Measurements from ENCODE around the gene RNF182.

Gene RNF182

DNA sequence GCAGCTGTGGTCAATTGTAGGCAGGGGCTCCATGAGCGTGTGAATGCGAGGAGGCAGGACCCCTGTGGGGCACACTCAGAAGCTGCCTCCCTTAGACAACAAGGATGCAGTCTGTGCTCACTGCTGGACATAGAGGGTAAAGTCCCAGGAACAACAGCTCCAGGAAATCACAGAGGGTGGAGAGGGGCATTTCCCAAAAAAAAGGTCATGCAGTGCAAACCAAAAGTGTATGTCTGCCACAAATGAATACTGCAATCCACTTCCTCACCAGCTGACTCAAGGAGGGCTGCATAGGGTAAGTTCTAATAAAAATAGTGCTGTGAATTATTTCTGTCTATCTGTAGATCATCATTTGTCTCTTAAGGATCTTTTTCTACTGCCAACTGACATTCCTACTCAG lies 95.8 kb downstream of the RNF182 start:
- TF ChIP-seq FOXP2 (optimal IDR thresholded peaks at IDR 0.05; ENCODE audit: control extremely low read depth, extremely low read length, insufficient read depth), result no peak
- no peak for TF ChIP-seq EZH2 (IDR thresholded peaks at IDR 0.05)
- no peak for TF ChIP-seq POLR2AphosphoS5 (IDR thresholded peaks at IDR 0.05; ENCODE audit: borderline replicate concordance, low read depth, low read length)
- Histone ChIP-seq H3K9ac (ENCODE audit: insufficient read length) (no peak overlapping the region), H3K36me3 (ENCODE audit: insufficient read depth, low read length) (no peaks in the 10 kb centered on the region), H3K4me3 (no peak overlapping the region), H3K9me3 (ENCODE audit: low read depth, low read length) (no peaks in the 10 kb centered on the region), H3K27ac (no peak overlapping the region)
- DNase-seq (ENCODE audit: low read depth, low spot score), result no peak

DNA sequence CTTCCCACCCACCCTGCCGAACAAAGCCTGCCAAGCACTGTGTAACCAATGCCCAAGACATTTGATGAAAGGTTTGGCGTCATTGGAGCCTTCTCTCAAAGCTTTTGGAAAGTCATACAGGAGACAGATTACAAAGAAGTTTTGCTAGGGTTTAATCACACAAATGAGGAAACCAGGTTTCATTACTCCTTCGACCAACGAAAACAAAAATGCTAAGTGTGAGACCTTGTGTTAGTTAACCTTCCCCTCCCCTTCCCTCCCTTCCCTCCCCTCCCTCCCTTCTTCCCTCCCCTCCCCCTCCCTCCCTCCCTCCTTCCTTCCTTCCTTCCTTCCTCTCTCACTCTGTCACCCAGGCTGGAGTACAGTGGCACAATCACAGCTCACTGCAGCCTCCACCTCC lies 96.7 kb downstream of the RNF182 start:
- Histone ChIP-seq H3K9ac (ENCODE audit: insufficient read length) (no peak overlapping the region), H3K36me3 (ENCODE audit: insufficient read depth, low read length) (no peaks in the 10 kb centered on the region), H3K9me3 (ENCODE audit: low read depth, low read length) (no peaks in the 10 kb centered on the region), H3K4me3 (no peak overlapping the region), H3K27ac (no peak overlapping the region)
- TF ChIP-seq POLR2AphosphoS5 (IDR thresholded peaks at IDR 0.05; ENCODE audit: borderline replicate concordance, low read depth, low read length) (no peak), FOXP2 (optimal IDR thresholded peaks at IDR 0.05; ENCODE audit: control extremely low read depth, extremely low read length, insufficient read depth) (no peak), EZH2 (IDR thresholded peaks at IDR 0.05) (no peak)
- no peak for DNase-seq (ENCODE audit: low read depth, low spot score)

DNA sequence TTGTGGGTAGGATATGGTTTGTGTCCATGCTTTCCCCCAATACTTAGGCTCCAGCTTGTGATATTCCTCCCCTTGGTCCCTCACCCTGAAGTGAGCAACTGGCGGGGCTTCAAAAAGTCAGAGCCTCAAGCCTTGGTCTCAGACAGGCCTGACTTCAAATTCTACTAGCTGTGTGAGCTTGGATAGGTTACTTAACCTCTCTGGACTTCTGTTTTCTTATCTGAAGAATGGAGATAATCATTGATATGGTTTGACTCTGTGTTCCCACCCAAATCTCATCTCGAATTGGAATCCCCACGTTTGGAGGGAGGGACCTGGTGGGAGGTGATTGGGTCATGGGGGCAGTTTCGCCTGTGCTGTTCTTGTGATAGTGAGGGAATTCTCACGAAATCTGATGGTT lies 97.9 kb downstream of the RNF182 start:
- TF ChIP-seq EZH2 (IDR thresholded peaks at IDR 0.05) (no peak), POLR2AphosphoS5 (IDR thresholded peaks at IDR 0.05; ENCODE audit: borderline replicate concordance, low read depth, low read length) (no peak)
- DNase-seq (ENCODE audit: low read depth, low spot score), result no peak
- H3K9ac ChIP-seq (ENCODE audit: insufficient read length), result no peak overlapping the region
- no peak overlapping the region for H3K4me3 ChIP-seq
- H3K36me3 ChIP-seq (ENCODE audit: insufficient read depth, low read length), result no peaks in the 10 kb centered on the region
- no peak overlapping the region for H3K27ac ChIP-seq
- H3K9me3 ChIP-seq (ENCODE audit: low read depth, low read length), result no peaks in the 10 kb centered on the region

DNA sequence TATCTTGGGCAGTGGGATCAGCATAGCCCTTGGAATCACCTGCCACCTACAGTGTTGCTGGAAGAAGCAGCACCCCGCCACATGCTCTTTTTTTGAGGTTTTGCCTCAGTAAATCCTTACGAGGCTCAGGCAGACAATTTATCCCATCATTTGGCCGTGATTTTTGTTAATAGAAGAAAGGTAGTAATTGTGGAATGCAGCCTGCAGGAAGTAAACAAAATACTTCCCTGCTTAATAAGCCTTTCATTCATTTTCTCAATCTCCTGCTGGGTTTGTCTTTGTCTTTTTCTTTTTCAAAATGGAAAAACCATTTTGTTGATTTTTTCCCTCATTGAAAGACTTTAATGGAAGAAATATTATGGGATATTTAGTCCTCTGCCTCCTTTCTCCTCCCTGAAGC lies 99.1 kb downstream of the RNF182 start:
- no peaks in the 10 kb centered on the region for H3K9me3 ChIP-seq (ENCODE audit: low read depth, low read length)
- H3K27ac ChIP-seq, result no peak overlapping the region
- H3K36me3 ChIP-seq (ENCODE audit: insufficient read depth, low read length), result no peaks in the 10 kb centered on the region
- no peak for DNase-seq (ENCODE audit: low read depth, low spot score)
- H3K4me3 ChIP-seq, result no peak overlapping the region
- TF ChIP-seq FOXP2 (optimal IDR thresholded peaks at IDR 0.05; ENCODE audit: control extremely low read depth, extremely low read length, insufficient read depth), result no peak
- no peak for TF ChIP-seq EZH2 (IDR thresholded peaks at IDR 0.05)
- no peak for TF ChIP-seq POLR2AphosphoS5 (IDR thresholded peaks at IDR 0.05; ENCODE audit: borderline replicate concordance, low read depth, low read length)
- no peak overlapping the region for H3K9ac ChIP-seq (ENCODE audit: insufficient read length)

DNA sequence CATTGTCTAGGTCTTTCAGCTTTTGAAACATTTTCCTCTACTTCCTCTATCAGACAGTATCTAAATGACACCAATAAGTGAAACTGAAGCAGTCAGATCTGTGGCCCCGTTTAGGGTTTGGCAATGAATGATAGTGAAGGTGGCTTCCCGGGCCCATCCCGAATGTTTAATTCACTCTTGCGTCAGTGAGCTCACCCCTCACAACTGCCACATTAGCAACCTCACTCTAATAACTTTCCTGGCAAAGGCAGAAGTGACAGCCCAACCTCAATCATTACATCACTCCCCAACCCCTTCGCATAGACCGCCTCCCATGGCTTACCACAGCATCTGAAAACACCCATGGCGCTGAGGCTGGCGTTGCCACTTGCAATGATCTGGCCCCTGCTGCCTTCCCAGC lies 100.4 kb downstream of the RNF182 start:
- TF ChIP-seq FOXP2 (optimal IDR thresholded peaks at IDR 0.05; ENCODE audit: control extremely low read depth, extremely low read length, insufficient read depth) (no peak), POLR2AphosphoS5 (IDR thresholded peaks at IDR 0.05; ENCODE audit: borderline replicate concordance, low read depth, low read length) (no peak), EZH2 (IDR thresholded peaks at IDR 0.05) (no peak)
- Histone ChIP-seq H3K27ac (no peak overlapping the region), H3K9ac (ENCODE audit: insufficient read length) (no peak overlapping the region), H3K4me3 (no peak overlapping the region), H3K36me3 (ENCODE audit: insufficient read depth, low read length) (no peaks in the 10 kb centered on the region), H3K9me3 (ENCODE audit: low read depth, low read length) (no peaks in the 10 kb centered on the region)
- DNase-seq (ENCODE audit: low read depth, low spot score), result no peak

DNA sequence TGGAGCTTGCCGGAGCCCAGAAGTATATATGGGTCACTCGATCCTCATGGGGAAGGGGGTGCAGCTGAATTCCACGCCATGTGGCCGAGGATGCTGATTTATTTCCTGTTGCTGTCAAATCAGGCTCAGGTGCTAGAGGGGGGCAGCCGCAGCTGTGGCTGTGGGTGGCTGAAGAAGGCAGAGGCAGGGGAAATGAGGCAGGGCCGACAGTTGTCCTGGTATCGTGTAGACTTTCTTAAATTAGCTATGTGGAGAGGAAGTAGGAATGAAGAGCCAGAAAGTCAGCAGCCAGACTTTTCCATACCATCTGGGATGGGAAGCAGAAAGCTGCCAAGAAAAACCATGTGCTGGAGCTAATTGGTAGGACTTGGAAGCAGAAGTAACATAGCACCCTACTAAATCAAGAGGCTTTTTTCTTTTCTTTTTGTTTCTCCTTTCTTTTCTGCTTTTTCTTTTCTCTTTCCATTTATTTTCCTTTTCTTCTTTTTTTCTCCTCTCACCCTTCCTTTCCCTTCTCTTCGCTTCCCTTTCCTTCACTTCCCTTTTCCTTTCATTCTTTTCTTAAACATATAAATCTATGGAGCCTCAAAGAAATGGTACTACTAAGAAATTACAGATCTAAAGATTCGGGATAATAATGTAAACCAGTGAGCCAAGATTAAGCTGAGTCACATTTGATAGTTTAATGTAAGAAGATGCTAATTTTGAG lies 102.2 kb downstream of the RNF182 start:
- no peak overlapping the region for H3K27ac ChIP-seq
- H3K9ac ChIP-seq (ENCODE audit: insufficient read length), result no peak overlapping the region
- no peak for DNase-seq (ENCODE audit: low read depth, low spot score)
- no peaks in the 10 kb centered on the region for H3K9me3 ChIP-seq (ENCODE audit: low read depth, low read length)
- no peaks in the 10 kb centered on the region for H3K36me3 ChIP-seq (ENCODE audit: insufficient read depth, low read length)
- no peak overlapping the region for H3K4me3 ChIP-seq
- no peak for TF ChIP-seq EZH2 (IDR thresholded peaks at IDR 0.05)
- no peak for TF ChIP-seq POLR2AphosphoS5 (IDR thresholded peaks at IDR 0.05; ENCODE audit: borderline replicate concordance, low read depth, low read length)
- TF ChIP-seq FOXP2 (optimal IDR thresholded peaks at IDR 0.05; ENCODE audit: control extremely low read depth, extremely low read length, insufficient read depth), result no peak

DNA sequence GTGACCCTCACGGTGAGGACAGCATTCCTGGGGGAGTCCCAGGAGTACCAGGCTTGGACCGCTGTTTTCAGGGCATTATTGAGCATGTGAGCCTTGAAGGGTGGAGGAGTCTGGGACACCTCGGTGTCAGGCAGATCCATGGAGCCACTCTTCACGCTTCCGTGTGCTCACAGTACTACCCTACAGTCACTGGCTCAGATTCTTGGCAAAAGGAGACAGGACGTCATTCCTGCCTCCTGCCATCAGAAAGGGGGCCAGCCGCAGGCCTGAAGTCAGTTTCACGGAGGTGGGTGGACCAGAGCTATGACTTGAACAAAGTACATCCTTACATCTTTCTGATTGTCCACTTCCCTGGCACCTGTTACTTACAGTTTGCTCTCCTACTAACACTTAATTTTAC lies 103.9 kb downstream of the RNF182 start:
- DNase-seq (ENCODE audit: low read depth, low spot score), result no peak
- TF ChIP-seq EZH2 (IDR thresholded peaks at IDR 0.05) (no peak), POLR2AphosphoS5 (IDR thresholded peaks at IDR 0.05; ENCODE audit: borderline replicate concordance, low read depth, low read length) (no peak), FOXP2 (optimal IDR thresholded peaks at IDR 0.05; ENCODE audit: control extremely low read depth, extremely low read length, insufficient read depth) (no peak)
- H3K9ac ChIP-seq (ENCODE audit: insufficient read length), result no peak overlapping the region
- no peaks in the 10 kb centered on the region for H3K36me3 ChIP-seq (ENCODE audit: insufficient read depth, low read length)
- no peaks in the 10 kb centered on the region for H3K9me3 ChIP-seq (ENCODE audit: low read depth, low read length)
- no peak overlapping the region for H3K4me3 ChIP-seq
- H3K27ac ChIP-seq, result no peak overlapping the region

DNA sequence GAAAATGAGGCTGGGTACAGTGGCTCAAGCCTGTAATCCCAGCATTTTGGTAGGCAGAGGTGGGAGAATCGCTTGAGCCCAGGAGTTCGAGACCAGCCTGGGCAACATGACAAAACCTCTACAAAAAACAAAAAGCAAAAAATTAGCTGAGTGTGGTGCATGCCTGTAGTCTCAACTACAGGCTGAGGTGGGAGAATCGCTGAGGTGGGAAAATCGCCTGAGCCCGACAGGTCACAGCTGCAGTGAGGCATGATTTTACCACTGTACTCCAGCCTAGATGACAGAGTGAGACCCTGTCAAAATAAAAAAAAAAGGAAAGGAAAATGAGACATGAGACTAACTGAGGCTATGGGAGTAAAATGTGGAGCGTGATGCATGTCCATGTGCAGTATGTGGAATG lies 104.9 kb downstream of the RNF182 start:
- Histone ChIP-seq H3K27ac (no peak overlapping the region), H3K9me3 (ENCODE audit: low read depth, low read length) (no peaks in the 10 kb centered on the region), H3K4me3 (no peak overlapping the region), H3K36me3 (ENCODE audit: insufficient read depth, low read length) (no peaks in the 10 kb centered on the region), H3K9ac (ENCODE audit: insufficient read length) (no peak overlapping the region)
- no peak for TF ChIP-seq EZH2 (IDR thresholded peaks at IDR 0.05)
- TF ChIP-seq FOXP2 (optimal IDR thresholded peaks at IDR 0.05; ENCODE audit: control extremely low read depth, extremely low read length, insufficient read depth), result no peak
- no peak for TF ChIP-seq POLR2AphosphoS5 (IDR thresholded peaks at IDR 0.05; ENCODE audit: borderline replicate concordance, low read depth, low read length)
- DNase-seq (ENCODE audit: low read depth, low spot score), result no peak
